Rectal smooth muscle tissue (tissue), 1 donor: ENCODE results near the gene DDX27.

Experiments
- H3K27ac ChIP-seq: one replicate; pipeline ENCODE4 v1.7.0; 2013; ENCODE audit warnings: low read depth, low read length, inconsistent platforms
- H3K27me3 ChIP-seq: one replicate; pipeline ENCODE4 v1.7.0; 2013; ENCODE audit warnings: low read length; ENCODE audit not compliant: control insufficient read depth, insufficient read depth
- H3K36me3 ChIP-seq: one replicate; pipeline ENCODE4 v1.7.0; 2013; ENCODE audit warnings: low read length; ENCODE audit not compliant: control insufficient read depth, insufficient read depth
- H3K4me1 ChIP-seq: one replicate; pipeline ENCODE4 v1.7.0; 2013; ENCODE audit warnings: low read length; ENCODE audit not compliant: control insufficient read depth, insufficient read depth
- H3K4me3 ChIP-seq: one replicate; pipeline ENCODE4 v1.7.0; 2013; ENCODE audit warnings: low read length
- H3K9ac ChIP-seq: one replicate; pipeline ENCODE4 v1.7.0; 2013; ENCODE audit warnings: low read length

The DDX27 gene

DNA sequence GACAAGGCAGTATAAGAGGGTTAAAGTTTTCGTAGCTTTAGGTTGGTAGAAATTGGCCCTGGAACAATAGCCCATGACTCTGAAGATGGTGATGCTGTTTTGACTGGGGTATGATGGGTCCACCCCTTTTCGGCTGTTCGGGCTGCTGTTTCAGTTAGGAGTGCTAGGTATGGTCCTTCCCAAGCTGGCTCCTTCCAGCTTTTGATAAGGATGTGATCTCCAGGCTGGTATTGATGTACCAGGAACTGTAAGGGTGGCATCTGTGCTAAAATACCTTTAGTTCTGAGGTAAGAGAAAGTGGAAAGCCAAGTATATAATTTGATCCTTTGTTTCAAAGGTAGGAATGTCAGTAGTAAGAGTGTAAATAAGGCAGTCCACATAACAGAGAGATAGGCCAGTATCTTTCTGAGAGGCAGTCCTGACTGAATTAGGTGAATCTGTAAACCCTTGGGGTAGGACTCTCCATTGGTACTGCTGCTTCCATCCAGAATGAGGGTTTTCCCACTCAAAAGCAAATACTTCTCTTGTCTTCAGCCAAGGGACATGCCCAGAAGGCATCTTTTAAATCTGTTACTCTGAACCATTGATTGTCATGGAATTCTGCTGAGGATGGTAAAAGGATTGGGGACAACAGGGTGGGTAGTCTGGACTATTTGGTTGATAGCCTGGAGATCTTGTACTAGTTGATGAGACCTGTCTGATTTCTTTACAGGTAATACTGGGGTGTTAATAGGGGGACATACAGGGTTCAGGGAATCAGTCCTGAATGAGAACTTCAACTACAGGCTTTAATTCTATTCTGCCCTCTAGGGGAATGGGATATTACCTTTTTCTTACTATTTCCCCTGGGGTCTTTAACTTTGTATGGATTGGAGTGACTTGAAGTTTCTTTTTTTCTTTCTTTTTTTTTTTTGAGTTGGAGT, 64.7 kb downstream of the DDX27 start:
- H3K4me3 ChIP-seq: no peak overlapping the region
- H3K36me3 ChIP-seq: peaks cover 76% of the 10 kb centered on the region
- H3K9ac ChIP-seq: no peak overlapping the region
- no peak overlapping the region for H3K27ac ChIP-seq
- peaks cover 6% of the 10 kb centered on the region for H3K4me1 ChIP-seq
- H3K27me3 ChIP-seq: no peaks in the 10 kb centered on the region

DNA sequence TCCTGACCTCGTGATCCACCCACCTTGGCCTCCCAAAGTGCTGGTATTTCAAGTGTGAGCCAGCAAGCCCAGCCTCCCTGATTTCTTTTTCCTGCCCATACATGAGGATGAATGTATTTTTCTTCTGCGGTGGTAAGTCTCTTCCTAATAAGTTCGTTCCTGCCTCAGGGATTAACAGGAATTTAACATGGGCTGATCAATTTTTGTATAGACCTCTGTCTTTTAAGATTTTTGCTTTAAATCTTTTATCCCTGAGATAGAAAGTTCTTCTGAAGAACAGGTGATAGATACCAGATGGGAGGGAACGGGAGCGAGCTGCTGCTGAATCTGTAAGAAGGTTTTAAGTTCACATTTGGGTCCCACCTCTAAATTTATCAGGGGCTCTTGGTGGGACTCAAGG, 65.6 kb downstream of the DDX27 start:
- H3K27ac ChIP-seq: no peak overlapping the region
- no peak overlapping the region for H3K4me3 ChIP-seq
- H3K4me1 ChIP-seq: peaks cover 3% of the 10 kb centered on the region
- no peak overlapping the region for H3K9ac ChIP-seq
- no peaks in the 10 kb centered on the region for H3K27me3 ChIP-seq
- H3K36me3 ChIP-seq: peaks cover 77% of the 10 kb centered on the region

DNA sequence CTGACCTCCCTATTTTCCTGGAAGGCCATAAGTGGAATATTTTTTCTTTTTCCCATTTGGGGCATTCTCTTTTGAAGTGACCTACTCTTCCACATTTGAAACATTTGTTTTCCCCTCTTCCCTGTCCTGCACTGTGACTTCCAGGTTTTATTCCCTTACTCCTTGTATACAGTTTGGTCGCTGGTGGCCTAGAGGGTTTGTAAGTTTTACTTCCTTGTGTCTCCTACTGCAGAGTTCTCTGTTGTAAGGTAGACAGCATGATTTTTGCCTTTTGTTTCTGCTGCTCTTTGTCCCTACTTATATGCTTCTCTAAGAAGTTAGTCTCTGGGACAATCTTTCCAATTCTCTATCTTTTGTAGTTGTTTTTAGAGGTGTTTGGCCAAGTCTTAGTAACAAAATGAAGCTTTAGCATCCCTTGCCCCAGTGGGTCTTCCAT, 66.0 kb downstream of the DDX27 start:
- Histone ChIP-seq H3K4me3 (no peak overlapping the region), H3K4me1 (no peaks in the 10 kb centered on the region), H3K27ac (no peak overlapping the region), H3K27me3 (no peaks in the 10 kb centered on the region), H3K36me3 (peaks cover 73% of the 10 kb centered on the region), H3K9ac (no peak overlapping the region)

DNA sequence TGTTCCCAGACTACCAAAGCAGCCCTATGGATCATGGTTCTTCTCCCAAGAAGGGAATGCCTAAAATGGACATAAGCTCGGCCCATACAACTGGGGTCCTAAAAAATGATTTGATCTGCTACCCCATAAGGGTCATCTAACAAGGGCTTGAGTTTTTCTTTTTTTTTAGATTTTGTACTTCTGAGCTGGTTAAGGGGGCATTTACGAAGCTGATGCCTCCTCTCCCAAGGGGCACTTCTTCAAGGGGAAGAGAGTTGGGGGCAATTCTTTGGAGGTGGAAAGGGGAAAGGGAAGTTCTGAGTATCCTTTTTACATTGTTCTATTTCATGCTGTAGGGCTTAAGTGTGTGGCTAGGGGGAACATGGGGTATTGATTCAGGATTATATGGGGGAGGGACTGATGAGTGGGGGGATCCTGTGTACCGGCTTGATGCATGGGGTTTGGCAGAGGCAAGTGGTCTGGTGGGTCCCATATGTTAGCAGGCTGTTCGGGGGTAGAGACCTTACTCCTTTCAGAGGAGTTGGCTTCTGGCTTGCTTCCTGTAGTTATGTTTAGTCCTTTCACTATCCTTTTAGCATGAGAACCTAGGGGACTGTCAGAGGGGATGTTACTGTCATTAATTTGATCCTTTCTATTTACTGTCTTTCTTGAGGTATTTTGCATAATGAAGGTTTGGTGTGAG, 66.7 kb downstream of the DDX27 start:
- Histone ChIP-seq H3K27me3 (no peaks in the 10 kb centered on the region), H3K9ac (no peak overlapping the region), H3K27ac (no peak overlapping the region), H3K4me1 (no peaks in the 10 kb centered on the region), H3K4me3 (no peak overlapping the region), H3K36me3 (peaks cover 72% of the 10 kb centered on the region)

DNA sequence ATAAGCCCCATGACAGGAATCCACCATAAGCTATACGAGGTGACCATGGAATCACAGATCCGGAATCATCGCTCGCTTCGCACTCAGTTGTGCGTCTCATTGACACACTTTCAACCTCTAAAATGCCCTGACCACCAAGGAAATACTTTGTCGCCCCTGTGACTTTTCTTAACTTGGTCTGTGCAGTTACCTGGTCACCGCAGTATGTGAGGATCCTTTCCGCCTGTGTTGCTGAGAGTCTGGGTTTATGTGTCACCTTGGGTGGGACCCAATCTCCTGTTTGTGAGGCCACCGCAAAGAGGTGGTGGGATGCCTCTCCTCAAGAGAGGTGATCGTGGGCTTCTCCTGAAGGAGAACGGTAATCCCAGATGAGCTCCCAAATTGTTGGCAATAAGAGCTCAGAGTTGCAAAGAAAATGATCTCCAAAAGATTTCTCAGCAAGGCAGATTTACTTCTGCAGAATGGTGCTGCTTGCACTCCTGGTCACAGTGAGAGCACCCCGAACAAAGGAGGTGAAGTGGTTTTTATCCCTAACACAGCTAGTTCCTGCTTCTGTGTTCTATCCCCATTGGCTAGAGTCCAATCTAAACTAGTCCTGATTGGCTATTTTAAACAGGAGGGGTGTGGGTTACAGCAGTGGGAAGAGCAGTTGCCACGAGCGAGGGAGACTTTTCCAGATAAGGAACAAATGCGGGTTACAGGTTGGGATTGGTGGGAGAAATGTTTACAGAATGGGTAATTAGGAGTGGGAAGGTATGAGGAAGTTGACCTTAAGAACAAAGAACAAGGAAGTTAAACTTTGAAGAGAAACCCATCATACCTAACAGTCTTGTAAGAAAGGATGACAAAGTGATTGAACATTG, 67.7 kb downstream of the DDX27 start:
- no peaks in the 10 kb centered on the region for H3K4me1 ChIP-seq
- H3K4me3 ChIP-seq: no peak overlapping the region
- H3K27ac ChIP-seq: no peak overlapping the region

DNA sequence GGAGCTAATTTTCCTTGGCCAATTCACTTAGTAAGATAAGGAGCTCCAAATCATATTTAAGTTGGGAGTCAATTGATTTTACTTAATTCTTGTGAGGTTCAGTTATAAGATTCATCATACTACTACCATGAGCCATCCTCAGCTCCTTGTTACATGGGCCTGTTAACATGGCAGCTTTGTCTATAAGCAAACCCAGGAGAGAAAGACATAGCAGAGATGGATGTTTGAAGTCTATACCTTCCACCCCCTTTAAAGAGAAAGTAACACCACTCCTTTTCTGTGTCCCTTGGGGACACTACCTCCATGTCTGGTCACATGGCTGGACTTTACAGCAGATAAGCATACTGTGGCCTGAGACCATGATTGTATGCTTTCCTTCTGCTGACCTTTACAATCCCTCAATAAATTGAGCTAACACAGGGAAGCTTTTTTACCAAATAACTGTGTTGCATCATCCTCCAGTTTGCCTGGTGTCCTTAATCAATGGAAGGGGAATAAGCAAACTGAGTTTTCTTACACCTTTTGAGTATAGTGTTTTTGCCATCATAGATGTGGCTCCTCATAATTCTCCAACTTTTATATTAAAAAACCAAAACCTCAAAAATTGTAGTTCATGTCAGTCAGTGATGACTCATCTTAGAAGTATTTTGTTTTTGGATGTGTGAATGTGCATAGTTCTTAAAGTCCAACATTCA, 68.5 kb downstream of the DDX27 start:
- Histone ChIP-seq H3K27me3 (no peaks in the 10 kb centered on the region), H3K36me3 (peaks cover 58% of the 10 kb centered on the region), H3K27ac (no peak overlapping the region), H3K9ac (no peak overlapping the region), H3K4me3 (no peak overlapping the region), H3K4me1 (no peaks in the 10 kb centered on the region)

More for the DNA sequence above, 67.7 kb downstream of the DDX27 start:
- no peak overlapping the region for H3K9ac ChIP-seq
- H3K36me3 ChIP-seq: peaks cover 66% of the 10 kb centered on the region
- H3K27me3 ChIP-seq: no peaks in the 10 kb centered on the region

DNA sequence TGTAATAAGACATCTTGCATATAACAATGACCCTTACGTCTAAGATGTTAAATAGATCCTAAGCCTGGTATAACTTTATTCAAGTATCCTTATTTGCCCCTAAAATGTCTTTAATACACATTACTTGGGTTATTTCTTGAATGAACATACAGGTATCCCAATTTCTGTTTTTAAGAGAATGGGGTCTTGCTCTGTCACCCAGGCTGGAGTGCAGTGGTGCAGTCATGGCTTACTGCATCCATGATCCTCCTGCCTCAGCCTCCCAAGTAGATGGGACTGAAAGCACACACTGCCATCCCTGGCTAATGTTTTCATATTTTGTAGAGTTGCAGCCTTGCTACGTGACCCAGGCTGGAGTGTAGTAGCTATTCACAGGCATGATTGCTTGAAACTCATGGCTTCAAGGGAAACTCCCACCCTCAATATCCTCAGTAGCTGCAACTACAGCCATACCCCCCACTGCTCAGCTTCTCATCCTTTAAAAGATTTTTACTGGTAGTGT, 69.1 kb downstream of the DDX27 start:
- H3K27ac ChIP-seq: no peak overlapping the region
- H3K9ac ChIP-seq: no peak overlapping the region
- H3K4me3 ChIP-seq: no peak overlapping the region
- no peaks in the 10 kb centered on the region for H3K27me3 ChIP-seq
- peaks cover 52% of the 10 kb centered on the region for H3K36me3 ChIP-seq
- no peaks in the 10 kb centered on the region for H3K4me1 ChIP-seq

DNA sequence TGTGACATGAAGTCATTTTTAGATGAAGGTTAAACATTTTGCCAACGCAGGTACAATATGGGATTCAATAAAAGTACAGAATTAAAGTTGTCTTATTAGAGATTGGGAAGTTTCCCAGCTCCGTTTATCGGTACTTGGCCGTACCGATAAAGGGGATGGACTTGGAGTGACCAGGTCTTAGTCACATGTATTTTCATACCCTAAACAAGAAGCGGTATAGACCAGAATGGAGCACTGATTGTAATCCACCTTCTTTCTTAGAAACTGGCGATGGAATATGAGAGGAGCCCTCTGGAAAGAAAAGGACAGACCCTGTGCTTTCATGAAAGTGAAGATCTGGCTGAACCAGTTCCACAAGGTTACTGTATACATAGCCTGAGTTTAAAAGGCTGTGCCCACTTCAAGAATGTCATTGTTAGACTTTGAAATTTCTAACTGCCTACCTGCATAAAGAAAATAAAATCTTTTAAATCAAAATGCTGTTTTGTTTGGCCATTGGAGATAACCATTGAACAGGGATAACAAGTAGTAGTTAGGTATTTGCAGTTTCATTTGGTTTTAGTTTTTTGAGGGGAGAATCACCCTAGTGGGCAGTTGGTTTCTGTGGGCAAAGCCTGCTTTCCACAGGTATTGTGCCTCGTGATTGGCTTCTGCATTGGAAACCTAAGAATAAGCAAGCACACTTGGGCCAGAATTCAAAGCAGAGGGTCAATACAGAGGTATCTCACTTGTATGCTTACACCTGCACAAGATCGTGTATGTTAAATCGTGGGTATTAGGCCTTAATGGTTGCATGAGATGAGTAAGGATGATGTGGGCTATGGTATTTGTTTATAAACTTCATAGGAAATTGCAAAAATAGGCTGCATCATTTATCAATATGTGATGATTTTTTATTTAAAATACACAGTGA, 69.8 kb downstream of the DDX27 start:
- Histone ChIP-seq H3K4me3 (no peak overlapping the region), H3K27me3 (no peaks in the 10 kb centered on the region), H3K4me1 (no peaks in the 10 kb centered on the region), H3K36me3 (peaks cover 50% of the 10 kb centered on the region), H3K9ac (no peak overlapping the region), H3K27ac (no peak overlapping the region)

DNA sequence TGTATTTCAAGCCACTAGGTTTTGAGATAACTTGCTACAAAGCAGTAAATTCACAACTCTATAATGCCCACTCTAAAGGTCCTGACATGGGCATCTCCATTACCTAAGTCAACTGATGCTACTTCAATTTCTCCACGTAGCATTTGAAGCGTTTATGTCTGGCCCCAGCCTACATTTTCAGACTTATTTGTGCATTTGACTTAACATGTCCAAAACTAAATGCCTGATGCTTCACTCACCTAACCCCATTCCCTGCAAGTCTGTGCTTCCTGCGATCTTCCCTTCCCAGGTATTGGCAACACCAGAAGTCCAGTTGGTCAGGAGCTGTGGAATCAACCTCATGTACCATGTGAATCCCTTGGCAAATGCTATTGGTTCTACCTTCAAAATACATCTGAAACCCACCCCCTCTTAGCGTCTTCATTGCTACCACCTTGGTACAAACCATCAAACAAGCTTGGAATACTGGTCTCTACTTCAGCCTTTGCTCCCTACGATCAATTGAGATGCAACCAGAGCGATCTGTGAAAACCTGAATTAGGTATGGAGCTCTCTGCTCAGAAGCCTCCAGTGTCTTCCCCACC, 71.5 kb downstream of the DDX27 start:
- Histone ChIP-seq H3K4me3 (no peak overlapping the region), H3K27ac (no peak overlapping the region), H3K9ac (no peak overlapping the region), H3K4me1 (no peaks in the 10 kb centered on the region), H3K36me3 (peaks cover 37% of the 10 kb centered on the region), H3K27me3 (no peaks in the 10 kb centered on the region)

DNA sequence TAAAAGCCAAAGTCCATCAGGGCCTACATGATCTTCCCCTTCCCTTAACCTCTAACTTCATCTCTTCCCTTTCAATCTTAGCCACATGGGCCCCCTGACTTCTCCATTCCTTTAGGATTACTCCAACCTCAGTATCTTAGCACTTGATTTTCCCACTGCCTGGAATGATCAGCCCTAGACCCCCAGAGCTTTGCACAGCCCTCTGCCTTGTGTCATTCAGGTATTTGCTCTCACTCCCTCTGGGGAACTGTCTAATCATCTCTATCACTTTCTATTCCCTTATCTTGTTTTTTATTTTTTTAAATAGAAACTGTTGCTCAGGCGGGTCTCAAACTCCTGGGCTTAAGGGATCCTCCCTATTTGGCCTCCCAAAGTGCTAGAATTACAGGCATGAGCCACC, 72.0 kb downstream of the DDX27 start:
- Histone ChIP-seq H3K27ac (no peak overlapping the region), H3K36me3 (peaks cover 32% of the 10 kb centered on the region), H3K27me3 (no peaks in the 10 kb centered on the region), H3K4me1 (no peaks in the 10 kb centered on the region), H3K9ac (no peak overlapping the region), H3K4me3 (no peak overlapping the region)

DNA sequence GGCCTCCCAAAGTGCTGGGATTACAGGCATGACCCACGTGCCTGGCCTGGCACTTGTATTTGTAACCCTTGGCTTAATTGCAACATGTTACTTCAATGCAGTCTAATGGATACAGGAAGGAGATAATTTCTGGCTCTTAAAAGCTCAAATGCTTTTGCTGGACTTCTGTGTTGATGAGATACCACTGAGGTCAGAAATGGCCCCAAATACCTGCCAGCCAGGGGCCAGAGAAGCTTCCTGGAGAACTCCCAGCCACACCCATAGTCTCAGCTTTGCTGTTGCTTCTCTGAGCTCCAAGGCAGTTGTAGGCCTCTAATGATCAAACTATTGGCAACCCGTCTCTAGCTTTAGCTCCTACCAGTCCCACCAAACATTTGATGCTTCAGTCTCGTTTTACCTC, 72.8 kb downstream of the DDX27 start:
- peaks cover 24% of the 10 kb centered on the region for H3K36me3 ChIP-seq
- H3K27me3 ChIP-seq: no peaks in the 10 kb centered on the region
- no peak overlapping the region for H3K27ac ChIP-seq
- no peak overlapping the region for H3K9ac ChIP-seq
- H3K4me1 ChIP-seq: no peaks in the 10 kb centered on the region
- H3K4me3 ChIP-seq: no peak overlapping the region
